Measurements from ENCODE around the gene AHSG.

The AHSG gene

GRCh38 chr3:186609247-186609868 lies 3.5 kb upstream of the AHSG start:
- Histone ChIP-seq H3K9ac (ENCODE audit: low read depth, low read length) (no peak overlapping the region), H3K4me1 (ENCODE audit: control insufficient read depth, insufficient read depth, low read length) (no peaks in the 10 kb centered on the region), H3K9me3 (replicated peaks; ENCODE audit: low read length) (no peaks in the 10 kb centered on the region), H3K36me3 (ENCODE audit: insufficient read depth, low read length) (no peaks in the 10 kb centered on the region), H3K4me3 (ENCODE audit: low read length) (no peak overlapping the region), H3K27me3 (ENCODE audit: control insufficient read depth, insufficient read depth, low read length) (peaks cover 23% of the 10 kb centered on the region), H3K4me2 (ENCODE audit: low read length) (no peak overlapping the region)

- Histone ChIP-seq H3K4me1 (ENCODE audit: control insufficient read depth, insufficient read depth, low read length) (no peaks in the 10 kb centered on the region), H3K27me3 (ENCODE audit: control insufficient read depth, insufficient read depth, low read length) (peaks cover 27% of the 10 kb centered on the region), H3K9me3 (replicated peaks; ENCODE audit: low read length) (no peaks in the 10 kb centered on the region), H3K36me3 (ENCODE audit: insufficient read depth, low read length) (no peaks in the 10 kb centered on the region), H3K4me2 (ENCODE audit: low read length) (no peak overlapping the region), H3K9ac (ENCODE audit: low read depth, low read length) (no peak overlapping the region), H3K4me3 (ENCODE audit: low read length) (no peak overlapping the region)
Observed at GRCh38 chr3:186612065-186612464, 795 bp upstream of the AHSG start.

- Histone ChIP-seq H3K27me3 (ENCODE audit: control insufficient read depth, insufficient read depth, low read length) (peaks cover 38% of the 10 kb centered on the region), H3K9ac (ENCODE audit: low read depth, low read length) (no peak overlapping the region), H3K4me3 (ENCODE audit: low read length) (no peak overlapping the region), H3K9me3 (replicated peaks; ENCODE audit: low read length) (no peaks in the 10 kb centered on the region), H3K4me1 (ENCODE audit: control insufficient read depth, insufficient read depth, low read length) (peaks cover 5% of the 10 kb centered on the region), H3K36me3 (ENCODE audit: insufficient read depth, low read length) (no peaks in the 10 kb centered on the region), H3K4me2 (ENCODE audit: low read length) (no peak overlapping the region)
Observed at GRCh38 chr3:186613637-186614265, 891 bp downstream of the AHSG start.

GRCh38 chr3:186614266-186614596 lies 1.4 kb downstream of the AHSG start:
- Histone ChIP-seq H3K27me3 (ENCODE audit: control insufficient read depth, insufficient read depth, low read length) (peaks cover 39% of the 10 kb centered on the region), H3K36me3 (ENCODE audit: insufficient read depth, low read length) (no peaks in the 10 kb centered on the region), H3K4me3 (ENCODE audit: low read length) (no peak overlapping the region), H3K4me1 (ENCODE audit: control insufficient read depth, insufficient read depth, low read length) (peaks cover 5% of the 10 kb centered on the region), H3K9me3 (replicated peaks; ENCODE audit: low read length) (no peaks in the 10 kb centered on the region), H3K9ac (ENCODE audit: low read depth, low read length) (no peak overlapping the region), H3K4me2 (ENCODE audit: low read length) (no peak overlapping the region)

- Histone ChIP-seq H3K4me1 (ENCODE audit: control insufficient read depth, insufficient read depth, low read length) (peaks cover 5% of the 10 kb centered on the region), H3K9ac (ENCODE audit: low read depth, low read length) (no peak overlapping the region), H3K27me3 (ENCODE audit: control insufficient read depth, insufficient read depth, low read length) (peaks cover 39% of the 10 kb centered on the region), H3K9me3 (replicated peaks; ENCODE audit: low read length) (no peaks in the 10 kb centered on the region), H3K36me3 (ENCODE audit: insufficient read depth, low read length) (no peaks in the 10 kb centered on the region), H3K4me2 (ENCODE audit: low read length) (no peak overlapping the region), H3K4me3 (ENCODE audit: low read length) (no peak overlapping the region)
Observed at GRCh38 chr3:186614597-186615483, 2.0 kb downstream of the AHSG start.

- Histone ChIP-seq H3K9ac (ENCODE audit: low read depth, low read length) (no peak overlapping the region), H3K36me3 (ENCODE audit: insufficient read depth, low read length) (no peaks in the 10 kb centered on the region)
Observed at GRCh38 chr3:186616299-186616617, 3.4 kb downstream of the AHSG start.

GRCh38 chr3:186617036-186617946 lies 4.4 kb downstream of the AHSG start:
- Histone ChIP-seq H3K27me3 (ENCODE audit: control insufficient read depth, insufficient read depth, low read length) (peaks cover 39% of the 10 kb centered on the region), H3K4me1 (ENCODE audit: control insufficient read depth, insufficient read depth, low read length) (peaks cover 5% of the 10 kb centered on the region), H3K36me3 (ENCODE audit: insufficient read depth, low read length) (no peaks in the 10 kb centered on the region), H3K9ac (ENCODE audit: low read depth, low read length) (peak overlapping the region; percentile 31), H3K9me3 (replicated peaks; ENCODE audit: low read length) (no peaks in the 10 kb centered on the region), H3K4me2 (ENCODE audit: low read length) (peak overlapping the region; percentile 86), H3K4me3 (ENCODE audit: low read length) (peak overlapping the region; percentile 63)

More at GRCh38 chr3:186616299-186616617, 3.4 kb downstream of the AHSG start:
- H3K4me2 ChIP-seq (ENCODE audit: low read length): no peak overlapping the region
- no peaks in the 10 kb centered on the region for H3K9me3 ChIP-seq (replicated peaks; ENCODE audit: low read length)
- peaks cover 5% of the 10 kb centered on the region for H3K4me1 ChIP-seq (ENCODE audit: control insufficient read depth, insufficient read depth, low read length)
- H3K27me3 ChIP-seq (ENCODE audit: control insufficient read depth, insufficient read depth, low read length): peaks cover 43% of the 10 kb centered on the region
- no peak overlapping the region for H3K4me3 ChIP-seq (ENCODE audit: low read length)

- Histone ChIP-seq H3K27me3 (ENCODE audit: control insufficient read depth, insufficient read depth, low read length) (peaks cover 34% of the 10 kb centered on the region), H3K4me2 (ENCODE audit: low read length) (no peak overlapping the region), H3K9me3 (replicated peaks; ENCODE audit: low read length) (no peaks in the 10 kb centered on the region), H3K9ac (ENCODE audit: low read depth, low read length) (no peak overlapping the region), H3K36me3 (ENCODE audit: insufficient read depth, low read length) (no peaks in the 10 kb centered on the region), H3K4me3 (ENCODE audit: low read length) (no peak overlapping the region), H3K4me1 (ENCODE audit: control insufficient read depth, insufficient read depth, low read length) (peaks cover 5% of the 10 kb centered on the region)
Observed at GRCh38 chr3:186618318-186618938, 5.6 kb downstream of the AHSG start.

GRCh38 chr3:186619787-186620212 lies 6.9 kb downstream of the AHSG start:
- Histone ChIP-seq H3K36me3 (ENCODE audit: insufficient read depth, low read length) (no peaks in the 10 kb centered on the region), H3K4me2 (ENCODE audit: low read length) (no peak overlapping the region), H3K4me3 (ENCODE audit: low read length) (no peak overlapping the region), H3K27me3 (ENCODE audit: control insufficient read depth, insufficient read depth, low read length) (peaks cover 22% of the 10 kb centered on the region), H3K9ac (ENCODE audit: low read depth, low read length) (no peak overlapping the region), H3K9me3 (replicated peaks; ENCODE audit: low read length) (no peaks in the 10 kb centered on the region), H3K4me1 (ENCODE audit: control insufficient read depth, insufficient read depth, low read length) (peaks cover 5% of the 10 kb centered on the region)

- Histone ChIP-seq H3K36me3 (ENCODE audit: insufficient read depth, low read length) (no peaks in the 10 kb centered on the region), H3K4me2 (ENCODE audit: low read length) (no peak overlapping the region), H3K9me3 (replicated peaks; ENCODE audit: low read length) (no peaks in the 10 kb centered on the region), H3K4me1 (ENCODE audit: control insufficient read depth, insufficient read depth, low read length) (peaks cover 5% of the 10 kb centered on the region), H3K27me3 (ENCODE audit: control insufficient read depth, insufficient read depth, low read length) (peaks cover 22% of the 10 kb centered on the region), H3K9ac (ENCODE audit: low read depth, low read length) (no peak overlapping the region), H3K4me3 (ENCODE audit: low read length) (no peak overlapping the region)
Observed at GRCh38 chr3:186620213-186621092, 7.6 kb downstream of the AHSG start.

Measured in skeletal muscle satellite cell (primary cell).